ENCODE data around the gene TCN1.

The TCN1 gene

DNA sequence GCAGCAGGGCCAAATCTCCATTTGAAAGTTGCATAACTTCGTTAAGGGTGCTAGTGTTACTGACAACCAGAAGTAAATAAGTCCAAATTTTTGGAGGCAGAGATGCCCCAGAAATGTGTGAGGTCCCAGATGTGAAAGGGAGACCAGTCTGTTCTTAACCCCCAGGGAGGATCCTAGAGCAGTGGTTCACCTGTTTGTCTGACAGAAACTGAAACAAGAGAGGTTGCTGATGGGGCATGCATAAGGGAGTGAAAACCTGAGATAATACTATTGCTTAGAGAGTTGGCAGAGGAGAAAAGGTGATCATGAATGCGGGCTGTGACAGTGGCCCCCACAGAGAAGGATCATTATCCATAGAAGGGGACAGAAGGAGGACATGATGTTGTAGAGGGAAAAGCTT is 24.8 kb downstream of the TCN1 start:
- TF ChIP-seq POLR2A (IDR thresholded peaks at IDR 0.05; ENCODE audit: extremely low read depth, insufficient read length) = no peak
- TF ChIP-seq, protein P1, sequence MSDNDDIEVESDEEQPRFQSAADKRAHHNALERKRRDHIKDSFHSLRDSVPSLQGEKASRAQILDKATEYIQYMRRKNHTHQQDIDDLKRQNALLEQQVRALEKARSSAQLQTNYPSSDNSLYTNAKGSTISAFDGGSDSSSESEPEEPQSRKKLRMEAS (IDR thresholded peaks at IDR 0.05; ENCODE audit: low read depth, low read length) = no peak
- no peak for TF ChIP-seq MYC (IDR thresholded peaks at IDR 0.05; ENCODE audit: low read depth, low read length)
- TF ChIP-seq, protein P2, sequence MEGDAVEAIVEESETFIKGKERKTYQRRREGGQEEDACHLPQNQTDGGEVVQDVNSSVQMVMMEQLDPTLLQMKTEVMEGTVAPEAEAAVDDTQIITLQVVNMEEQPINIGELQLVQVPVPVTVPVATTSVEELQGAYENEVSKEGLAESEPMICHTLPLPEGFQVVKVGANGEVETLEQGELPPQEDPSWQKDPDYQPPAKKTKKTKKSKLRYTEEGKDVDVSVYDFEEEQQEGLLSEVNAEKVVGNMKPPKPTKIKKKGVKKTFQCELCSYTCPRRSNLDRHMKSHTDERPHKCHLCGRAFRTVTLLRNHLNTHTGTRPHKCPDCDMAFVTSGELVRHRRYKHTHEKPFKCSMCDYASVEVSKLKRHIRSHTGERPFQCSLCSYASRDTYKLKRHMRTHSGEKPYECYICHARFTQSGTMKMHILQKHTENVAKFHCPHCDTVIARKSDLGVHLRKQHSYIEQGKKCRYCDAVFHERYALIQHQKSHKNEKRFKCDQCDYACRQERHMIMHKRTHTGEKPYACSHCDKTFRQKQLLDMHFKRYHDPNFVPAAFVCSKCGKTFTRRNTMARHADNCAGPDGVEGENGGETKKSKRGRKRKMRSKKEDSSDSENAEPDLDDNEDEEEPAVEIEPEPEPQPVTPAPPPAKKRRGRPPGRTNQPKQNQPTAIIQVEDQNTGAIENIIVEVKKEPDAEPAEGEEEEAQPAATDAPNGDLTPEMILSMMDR (IDR thresholded peaks at IDR 0.05; ENCODE audit: low read depth, low read length) = no peak
- no peak overlapping the region for H3K4me3 ChIP-seq (ENCODE audit: low read depth, low read length)
- DNase-seq (ENCODE audit: low read depth) = no peak

DNA sequence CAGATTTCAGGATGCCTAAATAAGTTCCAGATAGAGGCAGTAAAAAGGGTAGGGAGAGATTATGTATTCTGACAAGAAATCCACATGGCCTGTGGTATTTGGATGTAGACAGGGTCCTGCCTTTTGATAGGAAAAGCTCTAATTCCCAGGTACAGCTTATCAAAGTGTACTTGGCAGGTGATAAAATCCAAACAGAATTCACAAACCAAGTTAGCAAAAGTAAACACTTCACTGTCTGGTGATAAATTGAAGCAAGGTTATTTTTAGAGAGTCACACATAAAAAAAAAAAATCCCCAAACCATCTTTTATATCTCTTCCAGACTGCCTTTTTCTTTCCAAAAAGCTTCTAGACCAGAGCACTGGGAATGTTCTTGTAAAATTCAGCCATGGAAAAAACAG is 26.7 kb downstream of the TCN1 start:
- TF ChIP-seq MYC (IDR thresholded peaks at IDR 0.05; ENCODE audit: low read depth, low read length) (no peak), POLR2A (IDR thresholded peaks at IDR 0.05; ENCODE audit: extremely low read depth, insufficient read length) (no peak)
- TF ChIP-seq, protein P2 (IDR thresholded peaks at IDR 0.05; ENCODE audit: low read depth, low read length) = no peak
- TF ChIP-seq, protein P1 (IDR thresholded peaks at IDR 0.05; ENCODE audit: low read depth, low read length) = no peak
- DNase-seq (ENCODE audit: low read depth) = no peak
- no peak overlapping the region for H3K4me3 ChIP-seq (ENCODE audit: low read depth, low read length)

DNA sequence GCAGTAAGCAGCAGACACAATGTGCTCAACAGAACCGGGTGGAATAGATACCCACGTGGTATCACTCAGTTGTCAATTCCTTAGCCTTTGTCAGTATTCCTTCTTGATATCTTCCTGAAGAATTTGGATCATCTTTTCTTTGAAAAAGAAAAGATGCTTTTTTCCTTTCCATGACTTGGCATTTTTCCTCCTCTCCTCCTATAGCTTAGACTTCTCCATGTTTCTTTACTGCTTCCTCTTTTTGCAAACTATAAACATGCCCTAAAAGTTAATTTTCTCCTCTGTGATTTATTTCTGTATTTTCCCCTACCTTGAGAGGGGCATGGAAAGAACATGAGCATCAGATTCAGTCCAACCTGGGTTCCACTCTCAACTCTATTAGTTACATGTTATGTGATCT is 32.7 kb downstream of the TCN1 start:
- DNase-seq (ENCODE audit: low read depth) = no peak
- no peak overlapping the region for H3K4me3 ChIP-seq (ENCODE audit: low read depth, low read length)
- TF ChIP-seq, protein P2 (IDR thresholded peaks at IDR 0.05; ENCODE audit: low read depth, low read length) = no peak
- no peak for TF ChIP-seq MYC (IDR thresholded peaks at IDR 0.05; ENCODE audit: low read depth, low read length)
- TF ChIP-seq POLR2A (IDR thresholded peaks at IDR 0.05; ENCODE audit: extremely low read depth, insufficient read length) = no peak
- TF ChIP-seq, protein P1 (IDR thresholded peaks at IDR 0.05; ENCODE audit: low read depth, low read length) = no peak

DNA sequence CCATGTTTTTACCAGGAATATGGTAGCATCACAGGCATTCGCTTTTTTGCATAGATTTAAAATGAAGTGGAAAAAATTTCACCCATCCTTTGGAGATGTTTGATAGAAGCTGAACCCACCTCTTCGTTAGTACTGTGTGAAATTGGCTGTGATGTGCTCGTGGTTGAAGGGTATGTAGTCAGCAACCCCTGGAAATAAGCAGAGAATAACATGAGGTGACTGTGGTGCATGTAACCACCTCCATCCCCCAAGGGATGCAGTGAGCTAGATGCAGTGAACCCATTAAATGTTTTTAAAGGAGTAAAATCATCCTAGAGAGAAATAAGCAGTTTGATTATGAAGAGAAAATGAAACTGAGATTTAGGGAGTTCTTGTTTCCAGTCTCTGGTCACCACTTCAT is 36.9 kb downstream of the TCN1 start:
- H3K4me3 ChIP-seq (ENCODE audit: low read depth, low read length) = no peak overlapping the region
- DNase-seq (ENCODE audit: low read depth) = no peak
- TF ChIP-seq, protein P2 (IDR thresholded peaks at IDR 0.05; ENCODE audit: low read depth, low read length) = no peak
- TF ChIP-seq POLR2A (IDR thresholded peaks at IDR 0.05; ENCODE audit: extremely low read depth, insufficient read length) = no peak
- TF ChIP-seq MYC (IDR thresholded peaks at IDR 0.05; ENCODE audit: low read depth, low read length) = no peak
- TF ChIP-seq, protein P1 (IDR thresholded peaks at IDR 0.05; ENCODE audit: low read depth, low read length) = no peak

DNA sequence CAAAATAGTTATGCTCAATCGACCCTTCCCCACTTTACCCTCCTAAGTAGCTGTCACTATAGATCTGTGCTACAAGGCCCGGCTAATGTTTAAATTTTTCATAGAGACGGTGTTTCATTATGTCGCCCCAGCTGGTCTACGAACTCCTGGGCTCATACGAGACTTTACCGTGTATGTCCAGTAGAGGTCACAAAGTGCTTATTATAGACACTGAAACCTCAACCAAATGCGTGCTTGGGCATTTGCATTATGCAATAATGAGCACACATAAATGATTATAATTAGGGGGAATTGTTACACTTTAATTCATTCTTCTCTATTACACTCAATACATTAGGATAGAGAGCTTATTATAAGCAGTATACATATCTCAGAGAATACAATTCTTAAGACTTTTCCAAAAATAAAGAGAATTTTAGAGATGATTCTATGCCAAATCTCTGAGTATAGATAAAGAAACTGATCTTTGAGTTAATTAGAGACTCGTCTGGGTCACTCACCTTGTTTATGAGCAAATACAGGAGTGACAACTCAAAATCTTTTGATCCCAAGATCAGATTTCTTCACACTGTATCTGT is 43.2 kb downstream of the TCN1 start:
- DNase-seq (ENCODE audit: low read depth) = peak; percentile 87
- H3K4me3 ChIP-seq (ENCODE audit: low read depth, low read length) = no peak overlapping the region
- TF ChIP-seq, protein P1 (IDR thresholded peaks at IDR 0.05; ENCODE audit: low read depth, low read length) = peak; percentile 56; the same call in 1 of the 2 replicates
- TF ChIP-seq POLR2A (IDR thresholded peaks at IDR 0.05; ENCODE audit: extremely low read depth, insufficient read length) = no peak
- TF ChIP-seq MYC (IDR thresholded peaks at IDR 0.05; ENCODE audit: low read depth, low read length) = peak; percentile 55; the same call in 1 of the 2 replicates
- TF ChIP-seq, protein P2 (IDR thresholded peaks at IDR 0.05; ENCODE audit: low read depth, low read length) = peak; percentile 67

Data from NB4 (cell line).